HCT116 (cell line): ENCODE results near the gene FEV. TPM values are rescaled to one million over a fixed set of nuclear protein-coding genes. Genes with fewer than 3 reads are reported as not detected.

Source experiments
- ATAC-seq: fragments of 200-7000 bp; cut with Tn5 transposase; 2 replicates; pipeline ENCODE4 v1.9.1; 2020; ENCODE audit warnings: mild to moderate bottlenecking, moderate library complexity
- BruUV-seq: library from RNA; stranded (reverse); fragments of 400-500 nt; replicated peaks from 2 replicates; lab custom pipeline; 2021; lab: Mats Ljungman, UMichigan
- CTCF ChIA-PET: fragments of 300-600 bp; sonication (Branson Sonifier 250); formaldehyde crosslinking; loops from one replicate; lab custom pipeline; 2021; ENCODE audit warnings: antibody characterized with exemption; lab: Charles Lee
- POLR2A ChIA-PET: fragments of 300-600, 350-600 bp; sonication (Branson Sonifier 250); formaldehyde crosslinking; loops from one replicate; lab custom pipeline; 2021; ENCODE audit warnings: antibody characterized with exemption; lab: Charles Lee
- RAD21 ChIA-PET, 2 experiments: fragments of 300-600 bp; sonication (Branson Sonifier 250); formaldehyde crosslinking; loops; one replicate each; lab custom pipeline; 2023; ENCODE audit warnings: low total read pairs in 2 of 2; ENCODE audit not compliant: uncharacterized antibody in 2 of 2, unreplicated experiment in 2 of 2, low non-redundant PET in 1 of 2; lab: Charles Lee
- DNase-seq: peaks from one replicate; pipeline ENCODE4 v3.0.0-alpha.2; 2010; ENCODE audit warnings: low read depth, low spot score
- H2AFZ ChIP-seq: fragments of 200-600 bp; shearing (Covaris generic), sonication (generic); 2 replicates; pipeline ENCODE4 v1.6.1; 2017; ENCODE audit warnings: low read depth, mixed run types, mixed read lengths, antibody characterized with exemption, low read length; ENCODE audit not compliant: poor library complexity, severe bottlenecking
- H3K27ac ChIP-seq: 2 replicates; pipeline ENCODE4 v1.5.1; 2012; ENCODE audit warnings: low read depth, low read length
- H3K27me3 ChIP-seq: fragments of 200-600 bp; sonication (generic); 2 replicates; pipeline ENCODE4 v1.6.1; 2016; ENCODE audit warnings: mixed run types, low read length, mixed read lengths; ENCODE audit not compliant: insufficient read depth
- H3K36me3 ChIP-seq, 2 experiments: fragments of 200-500 bp in 1 of 2; fragments of 200-600 bp in 1 of 2; sonication (Bioruptor generic) in 1 of 2; sonication (generic) in 1 of 2; 2 replicates each; pipeline versions ENCODE4 v1.5.1 to v1.6.1; 2014 to 2016; ENCODE audit warnings: low read length in 2 of 2, inconsistent platforms in 1 of 2, mixed read lengths in 1 of 2, mixed run types in 1 of 2; ENCODE audit not compliant: insufficient read depth in 2 of 2, control insufficient read depth in 1 of 2
- H3K4me1 ChIP-seq, 2 experiments: fragments of 200-600 bp in 1 of 2; sonication (generic) in 1 of 2; 2 replicates each; pipeline versions ENCODE4 v1.5.1 to v1.6.1; 2012 to 2017; ENCODE audit warnings: low read length in 2 of 2, inconsistent platforms in 1 of 2, mild to moderate bottlenecking in 1 of 2, mixed read lengths in 1 of 2, mixed run types in 1 of 2, moderate library complexity in 1 of 2; ENCODE audit not compliant: insufficient read depth in 2 of 2, control insufficient read depth in 1 of 2
- H3K4me2 ChIP-seq: fragments of 200-600 bp; sonication (generic); 2 replicates; pipeline ENCODE4 v1.6.1; 2017; ENCODE audit warnings: mixed run types, low read length, mixed read lengths
- H3K4me3 ChIP-seq, 2 experiments: fragments of 200-600 bp in 1 of 2; sonication (generic) in 1 of 2; replicated peaks in 1 of 2; 2 replicates each; pipeline ENCODE4 v1.5.1; 2011 to 2016; ENCODE audit warnings: low read length in 2 of 2, control low read depth in 1 of 2, low read depth in 1 of 2, mild to moderate bottlenecking in 1 of 2, mixed read lengths in 1 of 2, mixed run types in 1 of 2
- H3K79me2 ChIP-seq: fragments of 200-600 bp; sonication (generic); 2 replicates; pipeline ENCODE4 v1.6.1; 2017; ENCODE audit warnings: mild to moderate bottlenecking, mixed run types, low read length, moderate library complexity, mixed read lengths; ENCODE audit not compliant: insufficient read depth
- H3K9ac ChIP-seq: fragments of 200-600 bp; sonication (generic); 2 replicates; pipeline ENCODE4 v1.6.1; 2016; ENCODE audit warnings: low read length, mixed read lengths
- H3K9me2 ChIP-seq: fragments of 200-600 bp; sonication (generic), shearing (Covaris generic); 2 replicates; pipeline ENCODE4 v1.6.1; 2017; ENCODE audit warnings: mixed run types, mild to moderate bottlenecking, moderate library complexity; ENCODE audit not compliant: insufficient read depth
- H3K9me3 ChIP-seq, 2 experiments: fragments of 200-500 bp in 1 of 2; fragments of 200-600 bp in 1 of 2; sonication (Bioruptor generic) in 1 of 2; sonication (generic) in 1 of 2; 2 replicates each; pipeline ENCODE4 v1.6.1; 2014 to 2017; ENCODE audit warnings: low read length in 2 of 2, mixed read lengths in 2 of 2, inconsistent platforms in 1 of 2, low read depth in 1 of 2, mild to moderate bottlenecking in 1 of 2, mixed run types in 1 of 2, moderate library complexity in 1 of 2; ENCODE audit not compliant: control insufficient read depth in 1 of 2, insufficient read depth in 1 of 2
- H4K20me1 ChIP-seq: fragments of 200-600 bp; sonication (generic), shearing (Covaris generic); 2 replicates; pipeline ENCODE4 v1.6.1; 2017; ENCODE audit warnings: mixed run types, mild to moderate bottlenecking, moderate library complexity; ENCODE audit not compliant: insufficient read depth
- CBX3 ChIP-seq: IDR thresholded peaks from 2 replicates; pipeline ENCODE4 v1.6.1; 2012; ENCODE audit warnings: low read depth
- ELF1 ChIP-seq: IDR thresholded peaks from 2 replicates; pipeline ENCODE4 v1.6.1; 2012; ENCODE audit warnings: low read depth, borderline replicate concordance
- EZH2 ChIP-seq: fragments of 200-600 bp; sonication (generic); IDR thresholded peaks from 2 replicates; pipeline ENCODE4 v1.6.1; 2017; ENCODE audit warnings: antibody characterized with exemption, mixed run types
- JUND ChIP-seq: IDR thresholded peaks from 2 replicates; pipeline ENCODE4 v1.6.1; 2012
- MAX ChIP-seq: IDR thresholded peaks from 2 replicates; pipeline ENCODE4 v1.6.1; 2012
- POLR2A ChIP-seq: IDR thresholded peaks from 2 replicates; pipeline ENCODE4 v1.7.0; 2011; ENCODE audit warnings: borderline replicate concordance; ENCODE audit not compliant: insufficient read depth, insufficient read length; ENCODE audit errors: extremely low read depth
- POLR2AphosphoS5 ChIP-seq: IDR thresholded peaks from 2 replicates; pipeline ENCODE4 v1.6.1; 2011; ENCODE audit warnings: mild to moderate bottlenecking, low read depth, low read length, moderate library complexity
- RAD21 ChIP-seq: IDR thresholded peaks from 2 replicates; pipeline ENCODE4 v1.6.1; 2012; ENCODE audit warnings: low read depth, mild to moderate bottlenecking
- SP1 ChIP-seq: IDR thresholded peaks from 2 replicates; pipeline ENCODE4 v1.6.1; 2012; ENCODE audit warnings: low read depth
- TCF7L2 ChIP-seq: IDR thresholded peaks from 2 replicates; pipeline ENCODE4 v1.7.0; 2011; ENCODE audit warnings: borderline replicate concordance, inconsistent platforms; ENCODE audit not compliant: insufficient read depth, insufficient read length; ENCODE audit errors: extremely low read depth
- ZBTB33 ChIP-seq: IDR thresholded peaks from 2 replicates; pipeline ENCODE4 v1.6.1; 2011; ENCODE audit warnings: mild to moderate bottlenecking, low read length, moderate library complexity; ENCODE audit not compliant: insufficient replicate concordance; ENCODE audit errors: extremely low read depth
- intact Hi-C: fragments of 100-400 bp; cut with micrococcal nuclease; formaldehyde crosslinking; loops from 2 replicates; pipeline ENCODE4 v1.10.0; 2022
- total RNA-seq: library from RNA; stranded (reverse); gene quantifications from one replicate; pipeline ENCODE4 v1.2.1, GENCODE V29; 2021; ENCODE audit not compliant: unreplicated experiment
- TF ChIP-seq, protein P1 (sequence below), 3 experiments: fragments of 200-600 bp in 1 of 3; sonication (generic) in 1 of 3; IDR thresholded peaks in 2 of 3; conservative IDR thresholded peaks in 1 of 3; 2 replicates each; pipeline ENCODE4 v1.5.1; 2012 to 2017; ENCODE audit warnings: low read depth in 2 of 3, low read length in 2 of 3, antibody characterized with exemption in 1 of 3, borderline replicate concordance in 1 of 3, control low read depth in 1 of 3, mild to moderate bottlenecking in 1 of 3, mixed read lengths in 1 of 3, mixed run types in 1 of 3, moderate library complexity in 1 of 3; ENCODE audit not compliant: insufficient read depth in 1 of 3
- TF ChIP-seq, protein P2 (sequence below): IDR thresholded peaks from 2 replicates; pipeline ENCODE4 v1.6.1; 2012; ENCODE audit warnings: low read depth

Gene FEV
- total RNA-seq, 1 experiment from 2014 or later, result not detected

DNA sequence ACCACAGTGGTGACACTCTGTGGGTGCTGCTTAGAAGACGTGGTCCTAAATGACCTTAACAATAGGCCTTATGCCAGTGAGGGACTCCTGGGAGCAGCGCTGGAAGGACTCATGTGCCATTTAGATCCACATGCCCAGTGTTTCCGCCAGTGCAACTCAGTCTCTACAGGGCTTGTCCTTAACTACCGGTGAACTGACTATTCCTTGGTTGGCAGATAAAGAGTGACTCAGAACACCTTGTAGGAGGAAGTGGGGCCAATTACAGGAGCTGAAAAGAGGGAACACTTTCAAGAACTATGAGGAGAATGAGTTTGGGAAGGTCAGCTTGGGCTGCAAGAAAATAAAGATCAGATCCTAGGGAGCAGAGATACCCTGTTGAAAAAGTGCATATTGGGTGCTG lies 27.3 kb downstream of the FEV start:
- peaks cover 0 to 15% of the 10 kb centered on the region in 2 experiments; a peak in 2 of 4 replicates for H3K4me1 ChIP-seq
- no peaks in the 10 kb centered on the region for H3K79me2 ChIP-seq
- H3K36me3 ChIP-seq, result no peaks in the 10 kb centered on the region
- BruUV-seq, result no TSS peak
- no peaks in the 10 kb centered on the region for H3K9me2 ChIP-seq
- H3K4me3 ChIP-seq, result no peak overlapping the region
- intact Hi-C loops, result no loop called here
- no peak overlapping the region for H3K27ac ChIP-seq
- no peak overlapping the region for H3K9ac ChIP-seq
- H3K27me3 ChIP-seq, result peaks cover 10% of the 10 kb centered on the region; the same call in 1 of the 2 replicates
- H4K20me1 ChIP-seq, result no peaks in the 10 kb centered on the region
- H3K9me3 ChIP-seq, result no peaks in the 10 kb centered on the region
- TF ChIP-seq ELF1, result no peak
- POLR2A ChIA-PET, result no interaction called here
- RAD21 ChIA-PET, result no interaction called here
- DNase-seq, result no peak
- H3K4me2 ChIP-seq, result no peak overlapping the region
- CTCF ChIA-PET, result no interaction called here
- H2AFZ ChIP-seq, result no peak overlapping the region
- ATAC-seq, result no peak

DNA sequence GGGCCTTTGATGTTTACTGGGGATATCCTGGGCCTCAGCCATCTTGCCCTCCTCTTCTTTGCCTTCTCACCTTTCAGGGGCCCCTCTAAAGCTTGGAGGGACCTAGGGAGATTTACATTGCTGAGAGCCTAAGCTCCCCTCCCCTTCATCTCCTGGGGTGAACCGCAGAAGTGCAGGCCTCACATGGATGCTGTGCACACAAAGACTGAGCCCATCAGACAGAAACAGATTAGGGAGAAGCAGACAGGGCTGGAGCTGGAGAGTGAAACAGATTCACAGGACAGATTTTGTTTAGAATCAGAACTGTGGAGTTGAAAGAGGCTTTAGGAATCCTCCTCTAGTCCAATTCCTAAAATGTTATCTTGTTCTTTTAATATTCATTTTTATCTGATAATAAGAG lies 28.9 kb downstream of the FEV start:
- peaks cover 4% of the 10 kb centered on the region; the same call in 1 of the 2 replicates for H3K27me3 ChIP-seq
- ChIA-PET POLR2A (no interaction called here), RAD21 (no interaction called here), CTCF (no interaction called here)
- H3K9me3 ChIP-seq, result no peaks in the 10 kb centered on the region
- H3K79me2 ChIP-seq, result no peaks in the 10 kb centered on the region
- no peak overlapping the region for H3K4me2 ChIP-seq
- intact Hi-C loops, result no loop called here
- H3K9me2 ChIP-seq, result no peaks in the 10 kb centered on the region
- H2AFZ ChIP-seq, result no peak overlapping the region
- H3K27ac ChIP-seq, result no peak overlapping the region
- no peaks in the 10 kb centered on the region for H4K20me1 ChIP-seq
- BruUV-seq, result no TSS peak
- ATAC-seq, result no peak
- H3K4me3 ChIP-seq, result no peak overlapping the region
- H3K4me1 ChIP-seq, result peaks cover 0 to 9% of the 10 kb centered on the region in 2 experiments; a peak in 1 of 4 replicates
- no peak for DNase-seq
- no peaks in the 10 kb centered on the region for H3K36me3 ChIP-seq
- no peak overlapping the region for H3K9ac ChIP-seq
- no peak for TF ChIP-seq POLR2AphosphoS5
- TF ChIP-seq, protein P1, sequence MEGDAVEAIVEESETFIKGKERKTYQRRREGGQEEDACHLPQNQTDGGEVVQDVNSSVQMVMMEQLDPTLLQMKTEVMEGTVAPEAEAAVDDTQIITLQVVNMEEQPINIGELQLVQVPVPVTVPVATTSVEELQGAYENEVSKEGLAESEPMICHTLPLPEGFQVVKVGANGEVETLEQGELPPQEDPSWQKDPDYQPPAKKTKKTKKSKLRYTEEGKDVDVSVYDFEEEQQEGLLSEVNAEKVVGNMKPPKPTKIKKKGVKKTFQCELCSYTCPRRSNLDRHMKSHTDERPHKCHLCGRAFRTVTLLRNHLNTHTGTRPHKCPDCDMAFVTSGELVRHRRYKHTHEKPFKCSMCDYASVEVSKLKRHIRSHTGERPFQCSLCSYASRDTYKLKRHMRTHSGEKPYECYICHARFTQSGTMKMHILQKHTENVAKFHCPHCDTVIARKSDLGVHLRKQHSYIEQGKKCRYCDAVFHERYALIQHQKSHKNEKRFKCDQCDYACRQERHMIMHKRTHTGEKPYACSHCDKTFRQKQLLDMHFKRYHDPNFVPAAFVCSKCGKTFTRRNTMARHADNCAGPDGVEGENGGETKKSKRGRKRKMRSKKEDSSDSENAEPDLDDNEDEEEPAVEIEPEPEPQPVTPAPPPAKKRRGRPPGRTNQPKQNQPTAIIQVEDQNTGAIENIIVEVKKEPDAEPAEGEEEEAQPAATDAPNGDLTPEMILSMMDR (IDR thresholded peaks at IDR 0.05 in 2 of 3, conservative IDR thresholded peaks at IDR 0.05 in 1 of 3; ENCODE audit: borderline replicate concordance in 1 of 3, insufficient read depth in 1 of 3, low read depth in 2 of 3, low read length in 2 of 3), result no peak
- no peak for TF ChIP-seq EZH2
- no peak for TF ChIP-seq RAD21
- TF ChIP-seq TCF7L2, result no peak
- TF ChIP-seq ZBTB33, result no peak
- no peak for TF ChIP-seq SP1
- no peak for TF ChIP-seq JUND
- TF ChIP-seq, protein P2, sequence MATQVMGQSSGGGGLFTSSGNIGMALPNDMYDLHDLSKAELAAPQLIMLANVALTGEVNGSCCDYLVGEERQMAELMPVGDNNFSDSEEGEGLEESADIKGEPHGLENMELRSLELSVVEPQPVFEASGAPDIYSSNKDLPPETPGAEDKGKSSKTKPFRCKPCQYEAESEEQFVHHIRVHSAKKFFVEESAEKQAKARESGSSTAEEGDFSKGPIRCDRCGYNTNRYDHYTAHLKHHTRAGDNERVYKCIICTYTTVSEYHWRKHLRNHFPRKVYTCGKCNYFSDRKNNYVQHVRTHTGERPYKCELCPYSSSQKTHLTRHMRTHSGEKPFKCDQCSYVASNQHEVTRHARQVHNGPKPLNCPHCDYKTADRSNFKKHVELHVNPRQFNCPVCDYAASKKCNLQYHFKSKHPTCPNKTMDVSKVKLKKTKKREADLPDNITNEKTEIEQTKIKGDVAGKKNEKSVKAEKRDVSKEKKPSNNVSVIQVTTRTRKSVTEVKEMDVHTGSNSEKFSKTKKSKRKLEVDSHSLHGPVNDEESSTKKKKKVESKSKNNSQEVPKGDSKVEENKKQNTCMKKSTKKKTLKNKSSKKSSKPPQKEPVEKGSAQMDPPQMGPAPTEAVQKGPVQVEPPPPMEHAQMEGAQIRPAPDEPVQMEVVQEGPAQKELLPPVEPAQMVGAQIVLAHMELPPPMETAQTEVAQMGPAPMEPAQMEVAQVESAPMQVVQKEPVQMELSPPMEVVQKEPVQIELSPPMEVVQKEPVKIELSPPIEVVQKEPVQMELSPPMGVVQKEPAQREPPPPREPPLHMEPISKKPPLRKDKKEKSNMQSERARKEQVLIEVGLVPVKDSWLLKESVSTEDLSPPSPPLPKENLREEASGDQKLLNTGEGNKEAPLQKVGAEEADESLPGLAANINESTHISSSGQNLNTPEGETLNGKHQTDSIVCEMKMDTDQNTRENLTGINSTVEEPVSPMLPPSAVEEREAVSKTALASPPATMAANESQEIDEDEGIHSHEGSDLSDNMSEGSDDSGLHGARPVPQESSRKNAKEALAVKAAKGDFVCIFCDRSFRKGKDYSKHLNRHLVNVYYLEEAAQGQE, result no peak
- no peak for TF ChIP-seq MAX
- TF ChIP-seq CBX3, result no peak
- TF ChIP-seq POLR2A, result no peak
